GM23338 (cell line): ENCODE measurements around the gene ITPRID2. TPM values are rescaled to one million over a fixed set of nuclear protein-coding genes. Genes with fewer than 3 reads are reported as not detected.

Experiments used
- ATAC-seq: fragments of 200-7000 bp; cut with Tn5 transposase; 3 replicates; pipeline ENCODE4 v1.9.1; 2020
- DNase-seq: peaks from one replicate; pipeline ENCODE4 v3.0.0-alpha.2; 2015; ENCODE audit warnings: low spot score
- H2AFZ ChIP-seq: fragments of 200-600 bp; sonication (generic); 2 replicates; pipeline ENCODE4 v1.8.0; 2016; ENCODE audit warnings: antibody characterized with exemption, mild to moderate bottlenecking, moderate library complexity
- H3F3A ChIP-seq: fragments of 200-600 bp; sonication (generic); replicated peaks from 2 replicates; pipeline ENCODE4 v1.8.0; 2017; ENCODE audit warnings: antibody characterized with exemption, mixed run types, low read depth
- H3K27ac ChIP-seq: fragments of 200-600 bp; sonication (generic); 2 replicates; pipeline ENCODE4 v1.6.1; 2016; ENCODE audit warnings: low read depth
- H3K27me3 ChIP-seq: fragments of 200-600 bp; sonication (generic); 2 replicates; pipeline ENCODE4 v1.8.0; 2016; ENCODE audit warnings: mild to moderate bottlenecking, mixed run types, moderate library complexity; ENCODE audit not compliant: insufficient read depth
- H3K36me3 ChIP-seq: fragments of 200-600 bp; sonication (generic); 2 replicates; pipeline ENCODE4 v1.8.0; 2016; ENCODE audit warnings: mild to moderate bottlenecking; ENCODE audit not compliant: insufficient read depth
- H3K4me1 ChIP-seq: fragments of 200-600 bp; sonication (generic); 2 replicates; pipeline ENCODE4 v1.8.0; 2016; ENCODE audit warnings: mild to moderate bottlenecking, moderate library complexity; ENCODE audit not compliant: insufficient read depth
- H3K4me2 ChIP-seq: fragments of 200-600 bp; sonication (generic); 2 replicates; pipeline ENCODE4 v1.7.1; 2017; ENCODE audit warnings: mixed run types
- H3K4me3 ChIP-seq: fragments of 200-600 bp; sonication (generic); 2 replicates; pipeline ENCODE4 v1.6.1; 2016; ENCODE audit warnings: mixed run types
- H3K79me2 ChIP-seq: fragments of 200-600 bp; sonication (generic); replicated peaks from 2 replicates; pipeline ENCODE4 v1.8.0; 2017; ENCODE audit warnings: mild to moderate bottlenecking; ENCODE audit not compliant: insufficient read depth
- H3K9me2 ChIP-seq: fragments of 200-600 bp; sonication (generic); 2 replicates; pipeline ENCODE4 v1.8.0; 2017; ENCODE audit not compliant: insufficient read depth
- H4K20me1 ChIP-seq: fragments of 200-600 bp; sonication (generic); replicated peaks from 2 replicates; pipeline ENCODE4 v1.8.0; 2017; ENCODE audit warnings: mild to moderate bottlenecking; ENCODE audit not compliant: insufficient read depth
- H3K27ac Mint-ChIP-seq: 2 replicates; pipeline ENCODE4 v1.8.0; 2020; ENCODE audit warnings: inconsistent platforms, mild to moderate bottlenecking, moderate library complexity, mixed read lengths
- H3K27me3 Mint-ChIP-seq: 3 replicates; pipeline ENCODE4 v1.8.0; 2022; ENCODE audit warnings: low read depth, mild to moderate bottlenecking, moderate library complexity, mixed read lengths, inconsistent platforms; ENCODE audit not compliant: insufficient read depth, poor library complexity
- H3K36me3 Mint-ChIP-seq: 3 replicates; pipeline ENCODE4 v1.8.0; 2021; ENCODE audit warnings: low read depth, mild to moderate bottlenecking, inconsistent platforms, moderate library complexity, mixed read lengths
- H3K4me1 Mint-ChIP-seq: 3 replicates; pipeline ENCODE4 v1.8.0; 2020; ENCODE audit warnings: mild to moderate bottlenecking, inconsistent platforms, mixed read lengths
- H3K4me3 Mint-ChIP-seq: 3 replicates; pipeline ENCODE4 v1.8.0; 2021; ENCODE audit warnings: moderate library complexity, mild to moderate bottlenecking, inconsistent platforms, mixed read lengths
- H3K9me3 Mint-ChIP-seq: 3 replicates; pipeline ENCODE4 v1.8.0; 2020; ENCODE audit warnings: moderate library complexity, mild to moderate bottlenecking, inconsistent platforms, mixed read lengths
- CREB1 ChIP-seq: fragments of 250-450 bp; sonication (Bioruptor Pico); IDR thresholded peaks from 2 replicates; pipeline ENCODE4 v1.5.0; 2020; ENCODE audit warnings: low read depth, mild to moderate bottlenecking, moderate library complexity
- EZH2 ChIP-seq: fragments of 200-600 bp; sonication (generic); IDR thresholded peaks from one replicate; pipeline ENCODE4 v1.8.0; 2017; ENCODE audit warnings: antibody characterized with exemption, mild to moderate bottlenecking, low read depth; ENCODE audit not compliant: unreplicated experiment
- JUNB ChIP-seq: IDR thresholded peaks from one replicate; pipeline ENCODE4 v1.6.1; 2016; ENCODE audit warnings: antibody characterized with exemption; ENCODE audit not compliant: unreplicated experiment
- NANOG ChIP-seq: IDR thresholded peaks from 2 replicates; pipeline ENCODE4 v1.6.1; 2016; ENCODE audit warnings: antibody characterized with exemption, borderline replicate concordance
- POLR2AphosphoS5 ChIP-seq: IDR thresholded peaks from 2 replicates; pipeline ENCODE4 v1.6.1; 2016; ENCODE audit warnings: antibody characterized with exemption, low read depth
- ZNF114 ChIP-seq: fragments of 250-450 bp; sonication (Bioruptor Pico); IDR thresholded peaks from 2 replicates; pipeline ENCODE4 v1.5.0; 2020; ENCODE audit warnings: mild to moderate bottlenecking, moderate library complexity
- ZNF331 ChIP-seq: fragments of 250-450 bp; sonication (Bioruptor Pico); IDR thresholded peaks from 2 replicates; pipeline ENCODE4 v1.5.0; 2020; ENCODE audit warnings: low read depth, mild to moderate bottlenecking, moderate library complexity
- ZNF462 ChIP-seq: fragments of 250-450 bp; sonication (Bioruptor Pico); IDR thresholded peaks from 2 replicates; pipeline ENCODE4 v1.5.0; 2020; ENCODE audit warnings: mild to moderate bottlenecking, moderate library complexity
- polyA plus RNA-seq: library from polyadenylated mRNA; unstranded; fragments of >200 nt; fragmentation: Nextera tagmentation; extraction: Ambion mirVana; gene quantifications from 2 replicates; pipeline ENCODE4 v1.2.1, GENCODE V29; 2016
- total RNA-seq: library from RNA; depleted of rRNA; stranded (reverse); fragments of >200 nt; shearing (Covaris generic); gene quantifications from 2 replicates; pipeline ENCODE4 v1.2.3, GENCODE V29; 2014
- TF ChIP-seq, protein P1 (sequence below): IDR thresholded peaks from one replicate; pipeline ENCODE4 v1.6.1; 2018; ENCODE audit warnings: antibody characterized with exemption; ENCODE audit not compliant: unreplicated experiment
- TF ChIP-seq, protein P2 (sequence below), 2 experiments: fragments of 200-600 bp in 1 of 2; sonication (generic) in 1 of 2; conservative IDR thresholded peaks; 2 replicates each; pipeline versions ENCODE4 v1.5.1 to v1.6.1; 2016 to 2017; ENCODE audit warnings: antibody characterized with exemption in 2 of 2, low read depth in 2 of 2, mild to moderate bottlenecking in 2 of 2, moderate library complexity in 1 of 2
- TF ChIP-seq, protein P3 (sequence below): IDR thresholded peaks from 2 replicates; pipeline ENCODE4 v1.6.1; 2016; ENCODE audit warnings: antibody characterized with exemption

The ITPRID2 gene
- total and polyA plus RNA-seq, 2 experiments from 2014 or later, result 4.4 to 12.0 TPM

- Histone ChIP-seq H3K79me2 (no peaks in the 10 kb centered on the region), H3F3A (no peaks in the 10 kb centered on the region), H2AFZ (no peak overlapping the region), H3K9me2 (no peaks in the 10 kb centered on the region), H3K27me3 (no peaks in the 10 kb centered on the region), H3K4me1 (no peaks in the 10 kb centered on the region), H4K20me1 (no peaks in the 10 kb centered on the region), H3K27ac (no peak overlapping the region), H3K4me2 (no peak overlapping the region), H3K36me3 (no peaks in the 10 kb centered on the region), H3K4me3 (no peak overlapping the region)
- peaks cover 4% of the 10 kb centered on the region; the same call in 2 of the 3 replicates for H3K4me1 Mint-ChIP-seq
- H3K27ac Mint-ChIP-seq, result no peak overlapping the region
- TF ChIP-seq ZNF331 (CRISPR knock-in tag) (no peak), POLR2AphosphoS5 (no peak), ZNF462 (no peak), ZNF114 (CRISPR knock-in tag) (no peak), CREB1 (CRISPR knock-in tag) (no peak), EZH2 (no peak), NANOG (no peak), JUNB (no peak)
- TF ChIP-seq, protein P1, sequence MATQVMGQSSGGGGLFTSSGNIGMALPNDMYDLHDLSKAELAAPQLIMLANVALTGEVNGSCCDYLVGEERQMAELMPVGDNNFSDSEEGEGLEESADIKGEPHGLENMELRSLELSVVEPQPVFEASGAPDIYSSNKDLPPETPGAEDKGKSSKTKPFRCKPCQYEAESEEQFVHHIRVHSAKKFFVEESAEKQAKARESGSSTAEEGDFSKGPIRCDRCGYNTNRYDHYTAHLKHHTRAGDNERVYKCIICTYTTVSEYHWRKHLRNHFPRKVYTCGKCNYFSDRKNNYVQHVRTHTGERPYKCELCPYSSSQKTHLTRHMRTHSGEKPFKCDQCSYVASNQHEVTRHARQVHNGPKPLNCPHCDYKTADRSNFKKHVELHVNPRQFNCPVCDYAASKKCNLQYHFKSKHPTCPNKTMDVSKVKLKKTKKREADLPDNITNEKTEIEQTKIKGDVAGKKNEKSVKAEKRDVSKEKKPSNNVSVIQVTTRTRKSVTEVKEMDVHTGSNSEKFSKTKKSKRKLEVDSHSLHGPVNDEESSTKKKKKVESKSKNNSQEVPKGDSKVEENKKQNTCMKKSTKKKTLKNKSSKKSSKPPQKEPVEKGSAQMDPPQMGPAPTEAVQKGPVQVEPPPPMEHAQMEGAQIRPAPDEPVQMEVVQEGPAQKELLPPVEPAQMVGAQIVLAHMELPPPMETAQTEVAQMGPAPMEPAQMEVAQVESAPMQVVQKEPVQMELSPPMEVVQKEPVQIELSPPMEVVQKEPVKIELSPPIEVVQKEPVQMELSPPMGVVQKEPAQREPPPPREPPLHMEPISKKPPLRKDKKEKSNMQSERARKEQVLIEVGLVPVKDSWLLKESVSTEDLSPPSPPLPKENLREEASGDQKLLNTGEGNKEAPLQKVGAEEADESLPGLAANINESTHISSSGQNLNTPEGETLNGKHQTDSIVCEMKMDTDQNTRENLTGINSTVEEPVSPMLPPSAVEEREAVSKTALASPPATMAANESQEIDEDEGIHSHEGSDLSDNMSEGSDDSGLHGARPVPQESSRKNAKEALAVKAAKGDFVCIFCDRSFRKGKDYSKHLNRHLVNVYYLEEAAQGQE, result no peak
- TF ChIP-seq, protein P2, sequence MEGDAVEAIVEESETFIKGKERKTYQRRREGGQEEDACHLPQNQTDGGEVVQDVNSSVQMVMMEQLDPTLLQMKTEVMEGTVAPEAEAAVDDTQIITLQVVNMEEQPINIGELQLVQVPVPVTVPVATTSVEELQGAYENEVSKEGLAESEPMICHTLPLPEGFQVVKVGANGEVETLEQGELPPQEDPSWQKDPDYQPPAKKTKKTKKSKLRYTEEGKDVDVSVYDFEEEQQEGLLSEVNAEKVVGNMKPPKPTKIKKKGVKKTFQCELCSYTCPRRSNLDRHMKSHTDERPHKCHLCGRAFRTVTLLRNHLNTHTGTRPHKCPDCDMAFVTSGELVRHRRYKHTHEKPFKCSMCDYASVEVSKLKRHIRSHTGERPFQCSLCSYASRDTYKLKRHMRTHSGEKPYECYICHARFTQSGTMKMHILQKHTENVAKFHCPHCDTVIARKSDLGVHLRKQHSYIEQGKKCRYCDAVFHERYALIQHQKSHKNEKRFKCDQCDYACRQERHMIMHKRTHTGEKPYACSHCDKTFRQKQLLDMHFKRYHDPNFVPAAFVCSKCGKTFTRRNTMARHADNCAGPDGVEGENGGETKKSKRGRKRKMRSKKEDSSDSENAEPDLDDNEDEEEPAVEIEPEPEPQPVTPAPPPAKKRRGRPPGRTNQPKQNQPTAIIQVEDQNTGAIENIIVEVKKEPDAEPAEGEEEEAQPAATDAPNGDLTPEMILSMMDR (conservative IDR thresholded peaks at IDR 0.05; ENCODE audit: low read depth in 2 of 2), result no peak
- TF ChIP-seq, protein P3, sequence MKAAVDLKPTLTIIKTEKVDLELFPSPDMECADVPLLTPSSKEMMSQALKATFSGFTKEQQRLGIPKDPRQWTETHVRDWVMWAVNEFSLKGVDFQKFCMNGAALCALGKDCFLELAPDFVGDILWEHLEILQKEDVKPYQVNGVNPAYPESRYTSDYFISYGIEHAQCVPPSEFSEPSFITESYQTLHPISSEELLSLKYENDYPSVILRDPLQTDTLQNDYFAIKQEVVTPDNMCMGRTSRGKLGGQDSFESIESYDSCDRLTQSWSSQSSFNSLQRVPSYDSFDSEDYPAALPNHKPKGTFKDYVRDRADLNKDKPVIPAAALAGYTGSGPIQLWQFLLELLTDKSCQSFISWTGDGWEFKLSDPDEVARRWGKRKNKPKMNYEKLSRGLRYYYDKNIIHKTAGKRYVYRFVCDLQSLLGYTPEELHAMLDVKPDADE, result no peak
- no peaks in the 10 kb centered on the region for H3K36me3 Mint-ChIP-seq
- no peak overlapping the region for H3K4me3 Mint-ChIP-seq
- no peak for ATAC-seq
- no peak for DNase-seq
- H3K27me3 Mint-ChIP-seq, result no peaks in the 10 kb centered on the region
- H3K9me3 Mint-ChIP-seq, result no peaks in the 10 kb centered on the region
Observed at GRCh38 chr2:181859803-181860202, 31.7 kb upstream of the ITPRID2 start.
